Heart right ventricle (tissue), 16 donors: ENCODE measurements around the gene TTLL9. TPM values are rescaled to one million over a fixed set of nuclear protein-coding genes. Genes with fewer than 3 reads are reported as not detected.
A peak's percentile ranks its signal among the peaks of the same experiment; 100 is the strongest.

Source experiments
- ATAC-seq, 8 donors: fragments of 200-7000 bp; cut with Tn5 transposase; one replicate each; pipeline ENCODE4 v1.9.1; 2020; ENCODE audit warnings: mild to moderate bottlenecking in 8 of 8, moderate library complexity in 8 of 8, moderate number of reproducible peaks in 1 of 8
- DNase-seq, 2 donors: peaks; one replicate each; pipeline ENCODE4 v3.0.0-alpha.2; 2020
- H3K27ac ChIP-seq, 10 donors: fragments of 200-600 bp; sonication (generic) in 2 of 10; one replicate each; pipeline versions ENCODE4 v1.5.0 to v1.8.0; 2020 to 2022; ENCODE audit warnings: mild to moderate bottlenecking in 3 of 10
- H3K27me3 ChIP-seq, 7 donors: fragments of 200-600 bp; one replicate each; pipeline ENCODE4 v1.8.0; 2021 to 2022; ENCODE audit warnings: mild to moderate bottlenecking in 2 of 7
- H3K36me3 ChIP-seq, 9 donors: fragments of 200-600 bp; sonication (generic) in 1 of 9; one replicate each; pipeline versions ENCODE4 v1.5.0 to v1.8.0; 2020 to 2022; ENCODE audit warnings: mild to moderate bottlenecking in 2 of 9
- H3K4me1 ChIP-seq, 9 donors: fragments of 200-600 bp; sonication (generic) in 1 of 9; one replicate each; pipeline versions ENCODE4 v1.5.0 to v1.8.0; 2020 to 2022; ENCODE audit warnings: mild to moderate bottlenecking in 4 of 9
- H3K4me3 ChIP-seq, 10 donors: fragments of 200-600 bp; sonication (generic) in 2 of 10; one replicate each; pipeline versions ENCODE4 v1.5.0 to v1.8.0; 2020 to 2022; ENCODE audit warnings: mild to moderate bottlenecking in 7 of 10, moderate library complexity in 2 of 10
- H3K9me3 ChIP-seq, 11 donors: fragments of 200-600 bp in 10 of 11; sonication (generic) in 2 of 11; one replicate each; pipeline versions ENCODE4 v1.5.0 to v1.8.0; 2013 to 2022; ENCODE audit warnings: mild to moderate bottlenecking in 2 of 11, control low read depth in 1 of 11, moderate library complexity in 1 of 11
- WGBS, 2 donors: extraction: QIAGEN DNeasy Blood & Tissue Kit; methylation state at CpG; one replicate each; pipeline ENCODE4 v1.1.7; 2013; ENCODE audit warnings: inconsistent platforms in 1 of 2; 5-methylcytosine and 5-hydroxymethylcytosine counted together
- intact Hi-C, 10 donors: fragments of 100-400 bp; cut with DNase I; formaldehyde crosslinking; loops; one replicate each; pipeline versions ENCODE4 v1.11.1 to v1.14.2; 2022
- polyA plus RNA-seq, 2 donors: library from polyadenylated mRNA; stranded (reverse); fragments of 200-250 nt; gene quantifications; one replicate each; pipeline ENCODE4 v1.2.3, GENCODE V29; 2013
- total RNA-seq, 10 donors: library from RNA; stranded (reverse); fragmentation: NEBNext Ultra II Directional in 3 of 10; extraction: Animal tissue kit (Norgen Biotek cat#: 25700) in 3 of 10; gene quantifications; one replicate each; pipeline versions ENCODE4 v1.2.1 to v1.2.4, GENCODE V29; 2021 to 2023
- TF ChIP-seq, protein P1 (sequence below), 9 donors: fragments of 200-600 bp; sonication (generic) in 2 of 9; IDR thresholded peaks; one replicate each; pipeline versions ENCODE4 v1.5.0 to v1.8.0; 2021 to 2022; ENCODE audit warnings: antibody characterized with exemption in 9 of 9, mild to moderate bottlenecking in 5 of 9, moderate library complexity in 1 of 9
- donor health status: Arrhythmogenic right ventricular cardiomyopathy.
- donor health status: ischemic (EF 13 %, LVEDD 7.1; RV severe dilation, severe dysfunction).
- donor health status: healthy with polysubstance abuse.
- donor health status: DM: no; HTN: yes; CAD: no.
- donor health status: DM: no; HTN: no; CAD: no.
- donor health status: ischemic (EF 25% LVEDD 6.9; RV normal size, moderate dysfunction).
- donor health status: ischemic (EF 25% LVEDD 5.7; RV mildly dilated, moderate dysfunction).
- donor health status: healthy.
- donor health status: DM: yes; HTN: yes; CAD: no.
- donor health status: Ischemic cardiomyopathy.
- donor health status: ischemic (EF 35%, LVEDD 5.7; RV mildly dilated, moderate dysfunction).
- donor health status: nonischemic (EF 11% LVEDD 7.7; RV severe dilation, severe dysfunction).
- donor health status: DM: yes; HTN: yes; CAD: no.
- donor health status: PGD.
- donor health status: ischemic (EF 29% LVEDD 5.4; RV normal size, mild dysfunction).
- donor health status: nonischemic (EF 23%, LVEDD 6.1; RV moderate dilation, normal function).

Gene TTLL9
- total and polyA plus RNA-seq, 12 donors: 0.03 to 0.15 (median 0.07) TPM; not detected in 9

- Histone ChIP-seq H3K4me3 (no peak overlapping the region), H3K27me3 (no peaks in the 10 kb centered on the region), H3K27ac (no peak overlapping the region), H3K9me3 (peaks cover 0 to 11% (median 0%) of the 10 kb centered on the region in 11 donors), H3K36me3 (no peaks in the 10 kb centered on the region), H3K4me1 (peaks cover 0 to 11% (median 0%) of the 10 kb centered on the region in 9 donors)
- WGBS, 2 donors: 62 to 63% methylated on average over 5 of the region's 5 CpGs
- intact Hi-C loops: loop anchor here in 1 of 10 donors (10.0 kb wide), 1 partner anchor 63 kb away; no protein-coding TSS in a partner anchor
- DNase-seq (no peak), ATAC-seq (no peak)
- TF ChIP-seq, protein P1, sequence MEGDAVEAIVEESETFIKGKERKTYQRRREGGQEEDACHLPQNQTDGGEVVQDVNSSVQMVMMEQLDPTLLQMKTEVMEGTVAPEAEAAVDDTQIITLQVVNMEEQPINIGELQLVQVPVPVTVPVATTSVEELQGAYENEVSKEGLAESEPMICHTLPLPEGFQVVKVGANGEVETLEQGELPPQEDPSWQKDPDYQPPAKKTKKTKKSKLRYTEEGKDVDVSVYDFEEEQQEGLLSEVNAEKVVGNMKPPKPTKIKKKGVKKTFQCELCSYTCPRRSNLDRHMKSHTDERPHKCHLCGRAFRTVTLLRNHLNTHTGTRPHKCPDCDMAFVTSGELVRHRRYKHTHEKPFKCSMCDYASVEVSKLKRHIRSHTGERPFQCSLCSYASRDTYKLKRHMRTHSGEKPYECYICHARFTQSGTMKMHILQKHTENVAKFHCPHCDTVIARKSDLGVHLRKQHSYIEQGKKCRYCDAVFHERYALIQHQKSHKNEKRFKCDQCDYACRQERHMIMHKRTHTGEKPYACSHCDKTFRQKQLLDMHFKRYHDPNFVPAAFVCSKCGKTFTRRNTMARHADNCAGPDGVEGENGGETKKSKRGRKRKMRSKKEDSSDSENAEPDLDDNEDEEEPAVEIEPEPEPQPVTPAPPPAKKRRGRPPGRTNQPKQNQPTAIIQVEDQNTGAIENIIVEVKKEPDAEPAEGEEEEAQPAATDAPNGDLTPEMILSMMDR (IDR thresholded peaks at IDR 0.05): no peak
Measured at GRCh38 chr20:31881945-31882344, 11.5 kb downstream of the TTLL9 start.

- intact Hi-C loops: loop anchor here in 1 of 10 donors (10.0 kb wide), 1 partner anchor 61 kb away; no protein-coding TSS in a partner anchor
Measured at GRCh38 chr20:31883829-31884228, 13.4 kb downstream of the TTLL9 start.

DNA sequence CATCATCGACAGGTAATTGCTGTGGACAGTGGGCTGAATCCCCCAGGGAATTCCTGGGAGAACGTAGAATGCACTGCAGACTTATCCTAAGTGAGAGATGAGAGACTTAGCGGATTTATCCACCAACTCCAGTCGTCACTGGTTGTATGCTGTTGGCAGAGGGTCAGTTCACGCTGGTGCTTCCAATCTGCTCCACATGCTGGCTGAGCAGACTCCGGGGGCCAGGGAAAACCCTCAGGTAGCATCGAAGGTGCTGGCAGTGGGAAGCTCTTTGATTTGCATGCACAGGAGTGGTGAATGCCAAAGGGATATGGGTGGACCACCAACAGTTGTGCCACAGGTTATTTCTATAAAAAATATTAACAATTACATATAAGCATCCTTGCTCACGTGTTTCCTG, 20.2 kb downstream of the TTLL9 start:
- ATAC-seq (no peak), DNase-seq (no peak)
- no peak overlapping the region for H3K27ac ChIP-seq
- intact Hi-C loops: no loop called here
- H3K9me3 ChIP-seq: no peaks in the 10 kb centered on the region
- TF ChIP-seq, protein P1 (IDR thresholded peaks at IDR 0.05): no peak
- peaks cover 0 to 6% (median 0%) of the 10 kb centered on the region in 7 donors for H3K27me3 ChIP-seq
- peaks cover 0 to 11% (median 4%) of the 10 kb centered on the region in 9 donors for H3K4me1 ChIP-seq
- no peaks in the 10 kb centered on the region for H3K36me3 ChIP-seq
- H3K4me3 ChIP-seq: no peak overlapping the region
- 62 to 65% methylated on average over 8 of the region's 8 CpGs for WGBS, 2 donors

More at GRCh38 chr20:31883829-31884228, 13.4 kb downstream of the TTLL9 start:
- ATAC-seq (no peak), DNase-seq (no peak)
- TF ChIP-seq, protein P1 (IDR thresholded peaks at IDR 0.05): no peak
- H3K4me3 ChIP-seq: no peak overlapping the region
- H3K27me3 ChIP-seq: no peaks in the 10 kb centered on the region
- H3K36me3 ChIP-seq: no peaks in the 10 kb centered on the region
- H3K4me1 ChIP-seq: peaks cover 0 to 10% (median 0%) of the 10 kb centered on the region in 9 donors
- no peak overlapping the region for H3K27ac ChIP-seq
- no peaks in the 10 kb centered on the region for H3K9me3 ChIP-seq

GRCh38 chr20:31894980-31895675, 24.7 kb downstream of the TTLL9 start:
- TF ChIP-seq, protein P1 (IDR thresholded peaks at IDR 0.05): no peak

More at GRCh38 chr20:31894980-31895675, 24.7 kb downstream of the TTLL9 start:
- H3K9me3 ChIP-seq: no peaks in the 10 kb centered on the region
- DNase-seq (peak in 1 of 2 donors; percentile 88), ATAC-seq (peak; percentile 89 to 99 (median 98))
- intact Hi-C loops: no loop called here
- H3K4me1 ChIP-seq: peaks cover 0 to 12% (median 6%) of the 10 kb centered on the region in 9 donors
- 47 to 50% methylated on average over 8 of the region's 8 CpGs for WGBS, 2 donors
- H3K36me3 ChIP-seq: no peaks in the 10 kb centered on the region
- H3K27ac ChIP-seq: peak overlapping the region in 7 of 10 donors; percentile 5 to 83 (median 71)
- H3K27me3 ChIP-seq: peaks cover 0 to 6% (median 0%) of the 10 kb centered on the region in 7 donors
- no peak overlapping the region for H3K4me3 ChIP-seq
